RWPE2 (cell line): ENCODE data around the gene CHST11.
"Not testable (repeated sequence)": the region's sequence is repeated elsewhere in the genome, so short reads cannot be mapped to it uniquely, and the experiment has no call there.

Source experiments
- ATAC-seq: fragments of 200-7000 bp; cut with Tn5 transposase; 3 replicates; pipeline ENCODE4 v1.9.1; 2021; ENCODE audit warnings: low read depth
- DNase-seq: peaks from one replicate; pipeline ENCODE4 v3.0.0-alpha.2; 2020; ENCODE audit warnings: low spot score
- H3K27ac ChIP-seq: fragments of 450-650 bp; 2 replicates; pipeline ENCODE4 v1.5.1; 2017; ENCODE audit warnings: mild to moderate bottlenecking; ENCODE audit not compliant: poor library complexity, severe bottlenecking
- H3K27me3 ChIP-seq: fragments of 250-450 bp; sonication (Bioruptor Pico); 2 replicates; pipeline ENCODE4 v1.5.1; 2021; ENCODE audit warnings: mild to moderate bottlenecking, moderate library complexity; ENCODE audit not compliant: insufficient read depth, poor library complexity, severe bottlenecking
- H3K36me3 ChIP-seq: fragments of 250-450 bp; sonication (Bioruptor Pico); 2 replicates; pipeline ENCODE4 v1.5.1; 2020; ENCODE audit warnings: low read depth, mild to moderate bottlenecking, moderate library complexity
- H3K4me1 ChIP-seq: fragments of 250-450 bp; sonication (Bioruptor Pico); 2 replicates; pipeline ENCODE4 v1.5.1; 2021; ENCODE audit warnings: mild to moderate bottlenecking, moderate library complexity; ENCODE audit not compliant: insufficient read depth, poor library complexity, severe bottlenecking
- H3K4me3 ChIP-seq: fragments of 250-450 bp; sonication (Bioruptor Pico); 2 replicates; pipeline ENCODE4 v1.5.1; 2021; ENCODE audit warnings: mild to moderate bottlenecking, moderate library complexity; ENCODE audit not compliant: severe bottlenecking
- H3K9me3 ChIP-seq: fragments of 250-450 bp; sonication (Bioruptor Pico); 2 replicates; pipeline ENCODE4 v1.5.1; 2021; ENCODE audit warnings: mild to moderate bottlenecking, moderate library complexity; ENCODE audit not compliant: severe bottlenecking
- CTCF ChIP-seq: fragments of 450-650 bp; IDR thresholded peaks from one replicate; pipeline ENCODE4 v1.5.1; 2017; ENCODE audit warnings: mild to moderate bottlenecking, moderate library complexity; ENCODE audit not compliant: poor library complexity, severe bottlenecking

Gene CHST11

GRCh38 chr12:104526320-104526719, 69.6 kb downstream of the CHST11 start:
- Histone ChIP-seq H3K27me3 (no peaks in the 10 kb centered on the region), H3K36me3 (no peaks in the 10 kb centered on the region), H3K4me1 (peaks cover 10% of the 10 kb centered on the region), H3K27ac (no peak overlapping the region), H3K4me3 (no peak overlapping the region), H3K9me3 (no peaks in the 10 kb centered on the region)
- ATAC-seq = no peak
- no peak for TF ChIP-seq CTCF
- DNase-seq = no peak

- no peak for DNase-seq
- Histone ChIP-seq H3K9me3 (no peaks in the 10 kb centered on the region), H3K27ac (no peak overlapping the region), H3K27me3 (no peaks in the 10 kb centered on the region), H3K36me3 (no peaks in the 10 kb centered on the region), H3K4me3 (no peak overlapping the region), H3K4me1 (peaks cover 10% of the 10 kb centered on the region)
- TF ChIP-seq CTCF = no peak
- ATAC-seq = no peak
These were observed 70.0 kb downstream of the CHST11 start for GRCh38 chr12:104526751-104527150.

- not testable (repeated sequence) for H3K27ac ChIP-seq, H3K4me3 ChIP-seq, H3K9me3 ChIP-seq, H3K27me3 ChIP-seq, DNase-seq, ATAC-seq, H3K4me1 ChIP-seq, H3K36me3 ChIP-seq
These were observed 70.9 kb downstream of the CHST11 start for GRCh38 chr12:104527653-104528052.

- Histone ChIP-seq H3K36me3 (no peaks in the 10 kb centered on the region), H3K9me3 (no peaks in the 10 kb centered on the region), H3K27me3 (no peaks in the 10 kb centered on the region), H3K4me3 (no peak overlapping the region), H3K27ac (no peak overlapping the region), H3K4me1 (no peaks in the 10 kb centered on the region)
- DNase-seq = no peak
- no peak for TF ChIP-seq CTCF
- no peak for ATAC-seq
These were observed 72.6 kb downstream of the CHST11 start for GRCh38 chr12:104529130-104529874.

GRCh38 chr12:104532636-104533035, 75.9 kb downstream of the CHST11 start:
- H3K4me1 ChIP-seq = no peaks in the 10 kb centered on the region

More at GRCh38 chr12:104532636-104533035, 75.9 kb downstream of the CHST11 start:
- Histone ChIP-seq H3K27ac (no peak overlapping the region), H3K27me3 (no peaks in the 10 kb centered on the region), H3K4me3 (no peak overlapping the region), H3K9me3 (no peaks in the 10 kb centered on the region), H3K36me3 (no peaks in the 10 kb centered on the region)
- DNase-seq (no peak), ATAC-seq (no peak)
- no peak for TF ChIP-seq CTCF
